DMS 273 (cell line): ENCODE measurements around the gene GLYATL1B.
A peak's percentile ranks its signal among the peaks of the same experiment; 100 is the strongest.
"Not testable (repeated sequence)": the region's sequence is repeated elsewhere in the genome, so short reads cannot be mapped to it uniquely, and the experiment has no call there.

Experiments used
- DNase-seq: peaks from one replicate; lab custom pipeline; 2025; ENCODE audit not compliant: unreplicated experiment; lab: John Stamatoyannopoulos, UW

Gene GLYATL1B

GRCh38 chr11:59095225-59095624 is 9.1 kb downstream of the GLYATL1B start:
- not testable (repeated sequence) for DNase-seq

- not testable (repeated sequence) for DNase-seq
Observed at GRCh38 chr11:59095972-59096575, 10.0 kb downstream of the GLYATL1B start.

GRCh38 chr11:59097113-59097708 is 11.1 kb downstream of the GLYATL1B start:
- DNase-seq, result peak; percentile 64

DNA sequence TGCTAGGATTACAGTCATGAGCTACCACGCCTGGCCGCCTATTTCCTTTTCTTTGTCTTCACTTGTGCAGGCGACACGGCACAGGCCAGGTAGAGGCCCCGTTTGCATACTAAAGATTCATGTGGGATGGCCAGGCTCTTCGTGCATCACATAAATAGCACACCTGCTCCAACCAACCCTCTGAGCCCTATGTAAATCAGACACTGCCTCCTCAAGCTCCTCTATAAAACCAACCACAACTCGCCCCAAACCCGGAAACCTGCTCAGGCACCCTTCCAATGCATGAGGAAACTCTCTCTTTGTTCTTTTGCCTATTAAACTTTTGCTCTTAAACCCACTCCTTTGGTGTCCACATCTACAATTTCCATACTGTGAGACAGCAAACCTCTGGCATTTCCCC is 11.8 kb downstream of the GLYATL1B start:
- not testable (repeated sequence) for DNase-seq

GRCh38 chr11:59102259-59102765 is 16.2 kb downstream of the GLYATL1B start:
- peak; percentile 47 for DNase-seq

- peak; percentile 94 for DNase-seq
Observed at GRCh38 chr11:59106363-59107336, 20.5 kb downstream of the GLYATL1B start, which contains the start of gene FAM111B. Gene FAM111B (plus strand): TSS chr11:59107237. CDS start chr11:59109626, 2,389 bp downstream.

DNA sequence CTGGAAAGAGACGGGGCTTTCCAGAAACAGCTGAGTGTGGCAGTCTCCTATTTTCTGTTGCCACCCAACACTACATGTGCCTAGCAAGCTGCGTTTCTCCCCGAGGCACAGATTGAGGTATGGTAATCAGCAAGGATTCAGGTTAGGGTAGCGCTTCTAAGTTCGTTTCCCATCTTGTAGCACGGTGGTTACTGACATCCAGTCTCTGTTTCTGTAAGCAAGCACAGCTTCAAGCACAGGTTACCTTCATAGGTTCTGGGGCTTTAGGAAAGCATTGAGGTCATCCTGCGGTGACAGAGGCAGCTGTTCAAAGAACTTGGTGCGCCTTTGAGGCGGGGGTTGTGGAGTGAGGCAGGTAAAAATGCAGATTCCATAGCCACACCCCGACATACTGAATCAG is 21.6 kb downstream of the GLYATL1B start:
- DNase-seq, result not testable (repeated sequence)

DNA sequence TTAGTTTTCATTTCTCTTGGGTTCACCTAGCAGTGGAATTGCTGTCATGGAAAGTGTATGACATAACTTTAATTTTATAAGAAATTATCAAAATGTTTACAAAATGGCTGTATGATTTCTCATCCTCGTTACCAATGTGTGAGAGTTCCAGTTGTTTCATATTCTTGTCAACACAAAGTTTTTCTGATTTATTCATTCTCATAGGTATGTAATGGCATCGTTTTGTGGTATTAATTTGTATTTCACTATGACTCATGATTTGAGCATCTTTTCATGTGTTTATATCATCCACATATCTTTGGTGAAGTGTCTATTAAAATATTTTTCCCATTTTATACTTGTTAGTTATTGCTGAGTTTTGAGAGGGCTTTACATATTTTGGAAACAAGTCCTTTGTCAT is 26.4 kb downstream of the GLYATL1B start:
- no peak for DNase-seq

DNA sequence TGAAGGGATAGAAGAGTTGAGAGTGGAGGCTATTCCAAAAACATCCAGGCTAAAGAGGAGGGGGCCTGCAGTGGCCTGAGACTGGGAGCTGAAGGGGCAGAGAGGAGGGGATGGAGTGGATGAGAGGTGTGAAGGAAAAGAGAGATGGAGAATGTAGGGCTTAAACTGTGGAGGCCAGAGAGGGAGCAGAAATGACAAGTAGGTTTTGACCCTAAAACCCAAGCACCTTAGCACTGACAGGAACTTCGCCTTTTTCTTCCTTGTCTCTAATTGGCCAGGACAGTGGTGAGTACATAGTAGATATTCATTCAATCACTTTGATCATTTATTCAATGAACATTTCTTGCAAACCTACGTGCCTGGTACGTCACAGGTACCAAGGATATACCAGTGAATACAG is 28.2 kb downstream of the GLYATL1B start:
- DNase-seq, result no peak

DNA sequence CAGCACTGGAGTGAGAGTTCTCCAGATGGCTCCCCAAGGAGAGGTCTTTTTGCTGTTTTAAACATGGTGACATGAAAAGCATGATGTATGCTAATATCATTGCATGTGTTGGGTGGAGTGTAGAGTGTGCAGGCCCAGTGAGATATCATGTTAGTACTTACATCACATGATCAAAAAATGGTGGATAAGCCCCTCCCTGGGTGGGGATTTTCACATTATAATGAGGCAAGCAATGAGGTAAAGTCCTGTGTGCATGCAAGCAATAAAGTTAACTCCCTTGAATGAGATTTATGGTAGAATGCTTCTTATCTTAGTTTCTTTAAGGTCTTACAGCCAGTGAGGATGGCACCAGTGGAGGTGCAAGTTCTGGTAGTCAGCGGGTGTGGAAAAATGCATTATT is 29.4 kb downstream of the GLYATL1B start:
- no peak for DNase-seq

DNA sequence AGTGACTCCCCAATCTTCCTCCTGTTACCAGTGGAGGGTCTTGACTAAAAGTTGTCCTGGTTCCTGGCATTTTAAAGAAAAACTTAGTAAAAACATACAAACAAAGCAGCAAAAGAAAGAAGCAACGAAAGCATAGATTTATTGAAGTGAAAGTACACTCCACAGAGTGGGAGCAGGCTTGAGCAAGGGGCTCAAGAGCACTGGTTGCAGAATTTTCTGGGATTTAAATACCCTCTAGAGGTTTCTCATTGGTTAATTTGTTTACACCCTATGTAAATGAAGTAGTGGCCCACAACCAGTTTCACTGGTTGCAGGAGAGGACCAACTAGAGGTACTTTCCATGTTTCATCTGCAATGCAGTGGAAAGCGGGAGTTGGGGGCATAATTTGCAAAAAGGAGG is 31.7 kb downstream of the GLYATL1B start:
- no peak for DNase-seq

GRCh38 chr11:59119826-59120225 is 33.7 kb downstream of the GLYATL1B start:
- no peak for DNase-seq

DNA sequence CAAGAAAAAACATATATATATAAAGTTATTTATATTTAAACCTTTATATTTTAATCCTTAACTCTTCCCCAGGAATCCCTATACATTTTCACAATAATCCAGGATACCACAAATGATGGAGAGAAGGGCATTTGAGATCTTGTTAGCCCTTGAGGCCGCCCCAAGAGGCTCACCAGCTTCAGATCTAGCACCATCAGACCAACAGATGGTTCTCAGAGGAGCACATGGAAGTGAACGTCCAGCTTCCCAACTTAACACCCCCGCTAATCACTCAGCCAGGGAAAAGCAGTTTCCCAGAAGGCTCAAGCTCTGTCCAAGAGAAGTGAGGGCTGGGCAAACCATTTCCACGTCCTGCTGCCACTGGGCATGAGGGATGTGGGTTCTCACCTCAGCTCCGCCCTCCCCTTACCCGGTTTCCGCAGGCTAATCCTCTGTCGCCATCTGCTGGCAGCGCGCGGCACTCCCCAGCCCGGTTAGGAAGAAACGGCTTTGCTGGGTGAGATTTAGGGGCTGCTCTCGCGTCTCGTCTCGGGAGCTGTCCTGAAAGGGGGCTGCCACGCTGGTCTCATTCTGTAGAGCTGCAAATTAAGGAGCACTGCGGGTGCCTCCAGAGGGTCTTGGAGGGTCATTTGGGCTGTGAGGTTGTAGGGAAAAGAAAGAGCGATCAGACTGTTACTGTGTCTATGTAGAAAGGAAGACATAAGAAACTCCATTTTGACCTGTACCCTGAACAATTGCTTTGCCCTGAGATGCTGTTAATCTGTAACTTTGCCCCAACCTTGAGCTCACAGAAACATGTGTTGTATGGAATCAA is 49.7 kb downstream of the GLYATL1B start:
- peak; percentile 37 for DNase-seq

- DNase-seq, result not testable (repeated sequence)
Observed at GRCh38 chr11:59136551-59136950, 50.4 kb downstream of the GLYATL1B start.

DNA sequence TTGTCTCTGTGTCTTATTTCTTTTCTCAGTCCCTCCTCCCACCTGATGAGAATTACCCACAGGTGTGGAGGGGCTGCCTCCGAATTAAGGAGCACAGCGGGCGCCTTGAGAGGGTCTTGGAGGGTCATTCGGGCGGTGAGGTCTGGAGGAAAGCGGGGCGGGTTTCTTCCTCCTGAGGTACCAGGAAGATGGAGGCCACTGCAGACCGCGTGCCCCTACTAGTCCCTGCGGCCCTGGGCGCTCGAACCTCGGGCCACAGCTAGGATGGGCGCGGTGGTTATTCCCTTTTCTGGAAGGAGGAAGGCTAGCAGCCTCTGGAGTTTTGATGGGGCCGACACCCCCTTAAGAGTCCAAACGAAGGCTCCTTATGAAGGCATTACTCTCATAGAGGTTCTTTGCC is 51.1 kb downstream of the GLYATL1B start:
- DNase-seq, result no peak

GRCh38 chr11:59138643-59139042 is 52.5 kb downstream of the GLYATL1B start:
- DNase-seq, result no peak

DNA sequence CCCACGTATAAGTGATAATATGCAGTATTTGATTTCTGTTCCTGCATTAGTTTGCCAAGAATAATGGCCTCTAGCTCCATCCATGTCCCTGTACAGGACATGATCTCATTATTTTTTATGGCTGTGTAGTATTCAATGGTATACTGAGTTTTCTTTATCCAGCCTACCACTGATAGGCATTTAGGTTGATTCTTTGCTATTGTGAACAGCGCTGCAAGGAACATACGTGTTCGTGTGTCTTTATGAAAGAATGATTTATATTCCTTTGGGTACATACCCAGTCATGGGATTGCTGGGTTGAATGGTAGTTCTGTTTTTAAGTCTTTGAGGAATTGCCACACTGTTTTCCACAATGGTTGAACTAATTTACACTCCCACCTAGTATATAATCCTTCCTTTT is 55.1 kb downstream of the GLYATL1B start:
- DNase-seq, result no peak

DNA sequence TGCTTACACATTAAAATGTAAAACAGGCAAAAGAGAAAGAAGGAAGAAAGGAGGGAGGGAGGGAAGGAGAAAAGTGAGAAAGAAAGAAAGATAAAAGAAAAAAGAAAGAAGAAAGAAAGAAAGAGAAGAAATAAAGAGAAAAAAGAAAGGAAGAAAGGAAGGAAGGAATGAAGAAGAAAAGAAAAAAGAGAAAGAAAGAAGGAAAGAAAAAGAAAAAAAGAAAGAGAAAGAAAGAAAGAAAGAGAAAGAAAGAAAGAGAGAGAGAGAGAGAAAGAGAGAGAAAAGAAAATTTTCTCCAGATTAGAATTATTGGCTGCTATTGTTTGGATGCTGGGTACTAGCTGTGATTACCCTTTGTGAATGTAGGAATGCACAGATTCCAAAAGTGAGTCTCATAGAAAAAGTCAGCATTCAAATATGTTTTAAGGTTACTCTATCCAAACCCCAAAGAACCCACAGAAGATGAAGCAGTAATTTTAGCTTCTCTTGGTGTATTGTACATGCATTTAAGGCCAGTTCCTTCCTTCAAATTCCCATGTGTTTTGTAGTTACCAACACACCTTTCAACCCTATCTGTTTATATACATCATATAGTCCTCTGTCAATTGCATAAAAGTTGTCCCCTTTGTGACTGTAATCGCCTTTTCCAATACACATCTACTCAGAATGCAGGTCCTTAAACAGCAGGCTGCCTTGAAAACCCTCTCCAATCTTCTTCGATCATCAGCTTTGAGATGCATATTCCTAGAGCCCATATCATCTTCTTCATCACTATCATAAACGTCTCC is 55.8 kb downstream of the GLYATL1B start:
- DNase-seq, result no peak

DNA sequence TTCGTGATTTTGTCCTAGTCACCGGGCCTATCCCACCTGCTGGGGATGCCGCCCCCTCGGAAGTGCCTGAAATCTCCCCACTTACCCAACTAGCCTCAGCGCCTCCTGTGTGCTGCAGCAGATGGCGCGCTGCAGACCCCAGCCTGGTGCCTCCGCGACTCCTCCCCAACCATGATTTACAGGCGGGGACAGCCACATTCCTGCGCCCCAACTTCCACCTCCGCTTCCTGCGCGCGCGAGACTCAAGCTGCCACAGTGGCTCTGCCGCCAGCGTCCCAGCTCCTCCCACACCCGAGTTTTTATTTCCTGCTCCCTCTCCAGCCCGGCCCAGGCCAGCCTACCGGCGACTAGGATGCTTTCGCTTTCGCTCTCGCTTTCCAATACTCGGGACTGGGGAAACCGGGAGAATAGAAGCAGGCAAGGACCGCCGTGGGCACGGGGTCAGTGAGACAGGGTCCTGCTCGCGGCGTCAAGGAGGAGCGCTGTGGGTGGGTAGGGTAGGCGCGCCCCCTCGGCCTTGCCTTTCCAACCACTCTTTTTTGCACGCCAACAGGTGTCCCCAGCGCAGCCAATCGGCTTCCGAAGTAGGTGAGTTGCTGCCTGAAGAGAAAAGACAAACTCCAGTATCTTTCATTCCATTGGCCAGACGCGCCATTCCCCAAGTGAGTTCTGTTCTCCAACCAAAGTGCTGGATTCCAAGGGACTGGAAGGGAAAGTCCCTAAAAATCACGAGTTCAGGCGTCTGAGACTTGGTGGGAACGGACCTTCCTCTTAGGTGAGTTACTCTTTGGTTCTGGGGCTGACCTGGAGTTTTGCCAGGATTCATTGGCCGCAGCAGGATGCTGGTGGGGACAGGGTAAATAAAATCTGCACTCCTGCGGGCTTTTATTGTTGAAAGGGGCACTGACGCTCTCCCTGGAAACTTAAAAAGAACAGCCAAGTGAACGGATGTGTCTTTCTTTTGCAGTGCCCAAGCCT is 56.7 kb downstream of the GLYATL1B start, which contains the start of gene FAM111A:
Gene FAM111A (plus strand): TSS at position 327 of the 978 bp plus-strand sequence. CDS start 6,017 bp downstream, outside the sequence.
- peak; percentile 85 for DNase-seq
